ENCODE results near the gene ZBTB8B. TPM values are rescaled to one million over a fixed set of nuclear protein-coding genes. Genes with fewer than 3 reads are reported as not detected.

The ZBTB8B gene
- total and polyA plus RNA-seq, 2 donors (not counting 3 experiments of a cell fraction or from before 2014, with no cell fraction given), result 0.01 to 0.02 TPM

DNA sequence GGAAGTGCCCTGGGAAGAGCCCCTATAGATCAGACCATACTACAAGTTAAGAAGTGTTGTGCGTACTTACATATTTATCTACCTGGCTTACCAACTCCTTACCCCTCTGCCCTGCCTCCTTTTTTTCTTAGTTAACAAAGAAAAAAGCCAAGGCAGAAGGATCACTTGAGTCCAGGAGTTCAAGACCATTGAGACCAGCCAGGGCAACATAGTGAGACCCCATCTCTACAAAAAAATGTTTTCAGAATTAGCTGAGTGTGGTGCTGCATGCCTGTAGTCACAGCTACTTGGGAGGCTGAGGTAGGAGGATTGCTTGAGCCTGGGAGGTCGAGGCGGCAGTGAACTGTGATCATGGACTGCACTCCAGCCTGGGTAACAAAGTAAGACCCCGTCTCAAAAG lies 1.9 kb downstream of the ZBTB8B start:
- no peak overlapping the region for H3K4me2 ChIP-seq (ENCODE audit: insufficient read depth, low read length)
- H2AFZ ChIP-seq (ENCODE audit: low read depth, low read length), result no peak overlapping the region
- no peak overlapping the region for H3K9ac ChIP-seq (replicated peaks; ENCODE audit: extremely low read depth, insufficient read depth, low read length)
- peaks cover 12% of the 10 kb centered on the region for H3K4me1 ChIP-seq (ENCODE audit: control insufficient read depth, extremely low read depth, insufficient read depth, low read length)
- H3K27ac ChIP-seq (ENCODE audit: insufficient read depth, low read depth, low read length), result no peak overlapping the region
- TF ChIP-seq FOS (IDR thresholded peaks at IDR 0.05; ENCODE audit: borderline replicate concordance, insufficient read depth, low read length), result no peak
- TF ChIP-seq JUN (IDR thresholded peaks at IDR 0.05; ENCODE audit: borderline replicate concordance, insufficient read depth, insufficient read length, low read depth), result no peak
- TF ChIP-seq, protein P1, sequence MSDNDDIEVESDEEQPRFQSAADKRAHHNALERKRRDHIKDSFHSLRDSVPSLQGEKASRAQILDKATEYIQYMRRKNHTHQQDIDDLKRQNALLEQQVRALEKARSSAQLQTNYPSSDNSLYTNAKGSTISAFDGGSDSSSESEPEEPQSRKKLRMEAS (IDR thresholded peaks at IDR 0.05; ENCODE audit: insufficient read depth, insufficient read length), result no peak
- TF ChIP-seq, protein P2, sequence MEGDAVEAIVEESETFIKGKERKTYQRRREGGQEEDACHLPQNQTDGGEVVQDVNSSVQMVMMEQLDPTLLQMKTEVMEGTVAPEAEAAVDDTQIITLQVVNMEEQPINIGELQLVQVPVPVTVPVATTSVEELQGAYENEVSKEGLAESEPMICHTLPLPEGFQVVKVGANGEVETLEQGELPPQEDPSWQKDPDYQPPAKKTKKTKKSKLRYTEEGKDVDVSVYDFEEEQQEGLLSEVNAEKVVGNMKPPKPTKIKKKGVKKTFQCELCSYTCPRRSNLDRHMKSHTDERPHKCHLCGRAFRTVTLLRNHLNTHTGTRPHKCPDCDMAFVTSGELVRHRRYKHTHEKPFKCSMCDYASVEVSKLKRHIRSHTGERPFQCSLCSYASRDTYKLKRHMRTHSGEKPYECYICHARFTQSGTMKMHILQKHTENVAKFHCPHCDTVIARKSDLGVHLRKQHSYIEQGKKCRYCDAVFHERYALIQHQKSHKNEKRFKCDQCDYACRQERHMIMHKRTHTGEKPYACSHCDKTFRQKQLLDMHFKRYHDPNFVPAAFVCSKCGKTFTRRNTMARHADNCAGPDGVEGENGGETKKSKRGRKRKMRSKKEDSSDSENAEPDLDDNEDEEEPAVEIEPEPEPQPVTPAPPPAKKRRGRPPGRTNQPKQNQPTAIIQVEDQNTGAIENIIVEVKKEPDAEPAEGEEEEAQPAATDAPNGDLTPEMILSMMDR (IDR thresholded peaks at IDR 0.05; ENCODE audit: extremely low read depth in 1 of 2, insufficient read depth in 1 of 2, low read depth in 1 of 2, low read length in 2 of 2), result no peak
- no TSS peak for BruUV-seq (replicated peaks)
- peaks cover 22 to 28% of the 10 kb centered on the region in 2 experiments for H3K27me3 ChIP-seq (ENCODE audit: control insufficient read depth in 2 of 2, insufficient read depth in 2 of 2, low read length in 2 of 2)
- no peaks in the 10 kb centered on the region for H4K20me1 ChIP-seq (replicated peaks; ENCODE audit: control insufficient read depth, extremely low read depth, insufficient read depth, low read length)
- FAIRE-seq, result no peak
- H3K36me3 ChIP-seq (ENCODE audit: control insufficient read depth in 2 of 2, extremely low read depth in 1 of 2, insufficient read depth in 2 of 2, low read length in 2 of 2), result no peaks in the 10 kb centered on the region
- POLR2A ChIA-PET, result no interaction called here
- no peaks in the 10 kb centered on the region for H3K9me1 ChIP-seq (replicated peaks; ENCODE audit: control insufficient read depth, extremely low read depth, insufficient read depth, low read length)
- intact Hi-C loops (cut with micrococcal nuclease), result no loop called here
- CTCF ChIA-PET, result interaction anchor here (1.0 kb wide), 1 partner anchor 54 kb away, joined by 3 read pairs; no protein-coding TSS in a partner anchor
- no peak for DNase-seq (ENCODE audit: low read depth, low spot score)
- no peaks in the 10 kb centered on the region for H3K9me3 ChIP-seq (replicated peaks; ENCODE audit: control insufficient read depth, insufficient read depth, low read length)
- dilution Hi-C loops (cut with MboI; ENCODE audit: extremely low pct_ligation_motif_present, low sequenced_read_pairs), result no loop called here
- H3K4me3 ChIP-seq (replicated peaks in 1 of 3; ENCODE audit: insufficient read depth in 1 of 3, low read depth in 1 of 3, low read length in 3 of 3), result no peak overlapping the region
- H3K79me2 ChIP-seq (ENCODE audit: control insufficient read depth, insufficient read depth, low read length), result no peaks in the 10 kb centered on the region

DNA sequence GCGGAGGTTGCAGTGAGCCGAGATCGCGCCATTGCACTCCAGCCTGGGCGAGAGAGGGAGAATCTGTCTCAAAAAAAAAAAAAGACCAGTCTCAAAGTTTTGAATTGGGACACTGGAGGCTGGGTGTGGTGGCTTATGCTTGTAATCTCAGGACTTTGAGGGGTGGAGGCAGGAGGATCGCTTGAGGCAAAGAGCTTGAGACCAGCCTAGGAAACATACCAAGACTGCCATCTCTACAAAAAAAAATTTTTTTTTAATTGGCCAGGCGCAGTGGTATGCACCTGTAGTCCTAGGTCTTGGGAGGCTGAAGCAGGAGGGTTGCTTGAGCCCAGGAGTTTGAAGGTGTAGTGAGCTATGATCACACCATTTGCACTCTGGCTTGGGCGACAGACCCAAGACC lies 3.9 kb downstream of the ZBTB8B start:
- DNase-seq (ENCODE audit: low read depth, low spot score) (no peak), FAIRE-seq (no peak)
- H3K9ac ChIP-seq (replicated peaks; ENCODE audit: extremely low read depth, insufficient read depth, low read length), result no peak overlapping the region
- no peak overlapping the region for H2AFZ ChIP-seq (ENCODE audit: low read depth, low read length)
- ChIA-PET POLR2A (interaction anchor here (0.7 kb wide), 1 partner anchor 195 kb away, joined by 3 read pairs; no protein-coding TSS in a partner anchor), CTCF (interaction anchor here (1.0 kb wide), 1 partner anchor 52 kb away, joined by 3 read pairs; no protein-coding TSS in a partner anchor)
- no peak overlapping the region for H3K27ac ChIP-seq (ENCODE audit: insufficient read depth, low read depth, low read length)
- no peaks in the 10 kb centered on the region for H4K20me1 ChIP-seq (replicated peaks; ENCODE audit: control insufficient read depth, extremely low read depth, insufficient read depth, low read length)
- intact Hi-C loops (cut with micrococcal nuclease), result no loop called here
- H3K36me3 ChIP-seq (ENCODE audit: control insufficient read depth in 2 of 2, extremely low read depth in 1 of 2, insufficient read depth in 2 of 2, low read length in 2 of 2), result no peaks in the 10 kb centered on the region
- no peaks in the 10 kb centered on the region for H3K9me1 ChIP-seq (replicated peaks; ENCODE audit: control insufficient read depth, extremely low read depth, insufficient read depth, low read length)
- BruUV-seq (replicated peaks), result no TSS peak
- H3K9me3 ChIP-seq (replicated peaks; ENCODE audit: control insufficient read depth, insufficient read depth, low read length), result no peaks in the 10 kb centered on the region
- H3K27me3 ChIP-seq (ENCODE audit: control insufficient read depth in 2 of 2, insufficient read depth in 2 of 2, low read length in 2 of 2), result peaks cover 22% of the 10 kb centered on the region in 2 experiments
- H3K4me3 ChIP-seq (replicated peaks in 1 of 3; ENCODE audit: insufficient read depth in 1 of 3, low read depth in 1 of 3, low read length in 3 of 3), result no peak overlapping the region
- H3K4me2 ChIP-seq (ENCODE audit: insufficient read depth, low read length), result no peak overlapping the region
- no peaks in the 10 kb centered on the region for H3K79me2 ChIP-seq (ENCODE audit: control insufficient read depth, insufficient read depth, low read length)
- TF ChIP-seq MYC (IDR thresholded peaks at IDR 0.05; ENCODE audit: low read depth, low read length) (no peak), GATA2 (IDR thresholded peaks at IDR 0.05; ENCODE audit: insufficient read depth, insufficient read length, low read depth, low read length) (no peak), JUN (IDR thresholded peaks at IDR 0.05; ENCODE audit: borderline replicate concordance, insufficient read depth, insufficient read length, low read depth) (no peak), EZH2 (IDR thresholded peaks at IDR 0.05; ENCODE audit: borderline replicate concordance, low read depth, low read length, severe bottlenecking) (no peak), FOS (IDR thresholded peaks at IDR 0.05; ENCODE audit: borderline replicate concordance, insufficient read depth, low read length) (no peak), POLR2AphosphoS5 (IDR thresholded peaks at IDR 0.05; ENCODE audit: insufficient read depth, low read depth, low read length) (no peak), POLR2A (IDR thresholded peaks at IDR 0.05; ENCODE audit: low read depth, low read length) (no peak)
- TF ChIP-seq, protein P1 (IDR thresholded peaks at IDR 0.05; ENCODE audit: insufficient read depth, insufficient read length), result no peak
- TF ChIP-seq, protein P2 (IDR thresholded peaks at IDR 0.05; ENCODE audit: extremely low read depth in 1 of 2, insufficient read depth in 1 of 2, low read depth in 1 of 2, low read length in 2 of 2), result no peak
- peaks cover 12% of the 10 kb centered on the region for H3K4me1 ChIP-seq (ENCODE audit: control insufficient read depth, extremely low read depth, insufficient read depth, low read length)
- dilution Hi-C loops (cut with MboI; ENCODE audit: extremely low pct_ligation_motif_present, low sequenced_read_pairs), result no loop called here
